GM18873 (cell line): Measurements from ENCODE around the gene KLHL13.
"Not testable (repeated sequence)": the region's sequence is repeated elsewhere in the genome, so short reads cannot be mapped to it uniquely, and the experiment has no call there.

ENCODE experiments used
- ATAC-seq: cut with Tn5 transposase; IDR thresholded peaks from one replicate; pipeline ENCODE4 v1.9.1; 2021; ENCODE audit warnings: mild to moderate bottlenecking, moderate library complexity, moderate number of reproducible peaks; ENCODE audit not compliant: unreplicated experiment, low FRiP score

Gene KLHL13

GRCh38 chrX:118088084-118088483 lies 28.5 kb downstream of the KLHL13 start:
- ATAC-seq, result no peak

- no peak for ATAC-seq
These were observed 42.4 kb downstream of the KLHL13 start for GRCh38 chrX:118074196-118074595.

GRCh38 chrX:118066867-118067515 lies 49.6 kb downstream of the KLHL13 start:
- no peak for ATAC-seq

- ATAC-seq, result peak; percentile 74
These were observed 53.6 kb downstream of the KLHL13 start for GRCh38 chrX:118062817-118063615.

GRCh38 chrX:118062048-118062789 lies 54.4 kb downstream of the KLHL13 start:
- ATAC-seq, result peak; percentile 9

GRCh38 chrX:118058924-118059323 lies 57.7 kb downstream of the KLHL13 start:
- ATAC-seq, result no peak

- no peak for ATAC-seq
These were observed 59.7 kb downstream of the KLHL13 start for GRCh38 chrX:118056870-118057269.

GRCh38 chrX:118049713-118050112 lies 66.9 kb downstream of the KLHL13 start:
- no peak for ATAC-seq

- no peak for ATAC-seq
These were observed 69.0 kb downstream of the KLHL13 start for GRCh38 chrX:118047446-118048186.

- no peak for ATAC-seq
These were observed 77.0 kb downstream of the KLHL13 start for GRCh38 chrX:118039591-118039990.

- ATAC-seq, result no peak
These were observed 77.8 kb downstream of the KLHL13 start for GRCh38 chrX:118038614-118039365.

GRCh38 chrX:118026631-118027030 lies 90.0 kb downstream of the KLHL13 start:
- ATAC-seq, result no peak

GRCh38 chrX:118025226-118025625 lies 91.4 kb downstream of the KLHL13 start:
- ATAC-seq, result no peak

- ATAC-seq, result no peak
These were observed 92.1 kb downstream of the KLHL13 start for GRCh38 chrX:118024482-118024881.

GRCh38 chrX:118022753-118023152 lies 93.9 kb downstream of the KLHL13 start:
- ATAC-seq, result no peak

GRCh38 chrX:118016422-118016821 lies 100.2 kb downstream of the KLHL13 start:
- ATAC-seq, result no peak

GRCh38 chrX:118002417-118002816 lies 114.2 kb downstream of the KLHL13 start:
- not testable (repeated sequence) for ATAC-seq

- no peak for ATAC-seq
These were observed 116.1 kb downstream of the KLHL13 start for GRCh38 chrX:118000518-118000917.

GRCh38 chrX:117998171-117998570 lies 118.4 kb downstream of the KLHL13 start:
- no peak for ATAC-seq

- ATAC-seq, result no peak
These were observed 119.6 kb downstream of the KLHL13 start for GRCh38 chrX:117996918-117997480.
